H1 (cell line): ENCODE measurements around the gene ST6GALNAC5. TPM values are rescaled to one million over a fixed set of nuclear protein-coding genes. Genes with fewer than 3 reads are reported as not detected.
A peak's percentile ranks its signal among the peaks of the same experiment; 100 is the strongest.

ENCODE experiments used
- CTCF ChIA-PET: fragments of 300-600 bp; sonication (Branson Sonifier 250); formaldehyde crosslinking; loops from one replicate; lab custom pipeline; 2021; ENCODE audit not compliant: partially characterized antibody; lab: Charles Lee
- POLR2A ChIA-PET: fragments of 300-600 bp; sonication (Branson Sonifier 250); formaldehyde crosslinking; loops from one replicate; lab custom pipeline; 2021; ENCODE audit warnings: inconsistent platforms; ENCODE audit not compliant: partially characterized antibody; lab: Charles Lee
- DNase-seq, 2 experiments: peaks; one replicate each; pipeline versions ENCODE4 v3.0.0 to v3.0.0-alpha.2; 2010 to 2022; ENCODE audit warnings: low spot score in 2 of 2, low read depth in 1 of 2, mixed read lengths in 1 of 2
- FAIRE-seq: peaks from 2 replicates; lab custom pipeline; 2011; peaks lifted over from hg19 to GRCh38; lab: Jason Lieb, UNC
- H2AFZ ChIP-seq: 2 replicates; pipeline ENCODE4 v1.8.1; 2012; ENCODE audit warnings: low read length, inconsistent platforms
- H2AK5ac ChIP-seq: 2 replicates; pipeline ENCODE4 v1.6.1; 2013; ENCODE audit warnings: low read depth, low read length
- H2BK120ac ChIP-seq: replicated peaks from 2 replicates; pipeline ENCODE3; 2013; ENCODE audit warnings: low read depth, low read length, inconsistent platforms
- H2BK12ac ChIP-seq: 2 replicates; pipeline ENCODE4 v1.6.1; 2013; ENCODE audit warnings: low read depth, low read length
- H2BK15ac ChIP-seq: 2 replicates; pipeline ENCODE4 v1.6.1; 2013; ENCODE audit warnings: low read length
- H2BK20ac ChIP-seq: 2 replicates; pipeline ENCODE4 v1.6.1; 2013; ENCODE audit warnings: low read length
- H2BK5ac ChIP-seq: 2 replicates; pipeline ENCODE4 v1.6.1; 2013; ENCODE audit warnings: low read depth, low read length
- H3K14ac ChIP-seq: 2 replicates; pipeline ENCODE4 v1.6.1; 2013; ENCODE audit warnings: inconsistent platforms; ENCODE audit not compliant: insufficient read length
- H3K18ac ChIP-seq: 2 replicates; pipeline ENCODE4 v1.6.1; 2013; ENCODE audit warnings: low read length; ENCODE audit errors: extremely low read depth
- H3K23ac ChIP-seq: 2 replicates; pipeline ENCODE4 v1.6.1; 2013; ENCODE audit warnings: inconsistent platforms; ENCODE audit not compliant: insufficient read length
- H3K23me2 ChIP-seq: 2 replicates; pipeline ENCODE4 v1.6.1; 2013; ENCODE audit warnings: low read depth, low read length
- H3K27ac ChIP-seq: 2 replicates; pipeline ENCODE4 v1.6.1; 2011; ENCODE audit warnings: low read depth, low read length, inconsistent platforms
- H3K27me3 ChIP-seq, 4 experiments: replicated peaks in 1 of 4; 1 replicate in 1 of 4; 2 replicates in 3 of 4; pipeline versions ENCODE4 v1.6.1 to v1.8.1; 2011 to 2013; ENCODE audit warnings: low read length in 3 of 4, mild to moderate bottlenecking in 3 of 4, inconsistent platforms in 2 of 4, mixed read lengths in 2 of 4, moderate library complexity in 1 of 4; ENCODE audit not compliant: control insufficient read depth in 3 of 4, insufficient read depth in 3 of 4; ENCODE audit errors: extremely low read depth in 1 of 4
- H3K36me3 ChIP-seq, 4 experiments: 2 replicates each; pipeline versions ENCODE4 v1.6.1 to v1.8.1; 2011 to 2013; ENCODE audit warnings: mild to moderate bottlenecking in 4 of 4, low read length in 3 of 4, moderate library complexity in 2 of 4, control low read depth in 1 of 4, inconsistent platforms in 1 of 4; ENCODE audit not compliant: insufficient read depth in 4 of 4, control insufficient read depth in 2 of 4
- H3K4ac ChIP-seq: replicated peaks from 2 replicates; pipeline ENCODE3; 2013; ENCODE audit warnings: low read length, low read depth, mixed read lengths, inconsistent platforms; ENCODE audit not compliant: insufficient read length
- H3K4me1 ChIP-seq, 4 experiments: replicated peaks in 1 of 4; 1 replicate in 1 of 4; 2 replicates in 3 of 4; pipeline versions ENCODE4 v1.6.1 to v1.8.1; 2011 to 2013; ENCODE audit warnings: low read length in 3 of 4, inconsistent platforms in 2 of 4, mixed read lengths in 1 of 4; ENCODE audit not compliant: insufficient read depth in 4 of 4, control insufficient read depth in 3 of 4
- H3K4me2 ChIP-seq, 2 experiments: 2 replicates each; pipeline versions ENCODE4 v1.6.1 to v1.8.1; 2011 to 2013; ENCODE audit warnings: low read depth in 2 of 2, low read length in 2 of 2, control low read depth in 1 of 2, inconsistent platforms in 1 of 2, mild to moderate bottlenecking in 1 of 2; ENCODE audit not compliant: insufficient read depth in 1 of 2
- H3K4me3 ChIP-seq, 4 experiments: fragments of 200-600, 300-600 bp in 1 of 4; sonication (generic), shearing (Covaris generic), sonication (Bioruptor Twin) in 1 of 4; 2 replicates each; pipeline versions ENCODE4 v1.5.1 to v1.8.1; 2011 to 2016; ENCODE audit warnings: low read length in 4 of 4, low read depth in 3 of 4, control low read depth in 2 of 4, inconsistent platforms in 2 of 4, mild to moderate bottlenecking in 2 of 4, mixed read lengths in 1 of 4, moderate library complexity in 1 of 4; ENCODE audit not compliant: insufficient read depth in 2 of 4; ENCODE audit errors: extremely low read depth in 1 of 4
- H3K56ac ChIP-seq: replicated peaks from 2 replicates; pipeline ENCODE3; 2013; ENCODE audit warnings: low read depth, mild to moderate bottlenecking, mixed read lengths, low read length, inconsistent platforms; ENCODE audit not compliant: insufficient read length
- H3K79me1 ChIP-seq: 2 replicates; pipeline ENCODE4 v1.6.1; 2013; ENCODE audit warnings: low read depth, low read length, control low read depth
- H3K79me2 ChIP-seq, 2 experiments: 2 replicates each; pipeline versions ENCODE4 v1.6.1 to v1.8.1; 2012 to 2013; ENCODE audit warnings: low read length in 2 of 2, mild to moderate bottlenecking in 2 of 2, inconsistent platforms in 1 of 2; ENCODE audit not compliant: insufficient read depth in 2 of 2, control insufficient read depth in 1 of 2
- H3K9ac ChIP-seq, 4 experiments: replicated peaks in 1 of 4; 1 replicate in 1 of 4; 2 replicates in 3 of 4; pipeline versions ENCODE4 v1.6.1 to v1.8.1; 2011 to 2013; ENCODE audit warnings: low read depth in 3 of 4, low read length in 3 of 4, control low read depth in 2 of 4, mild to moderate bottlenecking in 2 of 4, moderate library complexity in 2 of 4, inconsistent platforms in 1 of 4; ENCODE audit errors: extremely low read depth in 1 of 4
- H3K9me3 ChIP-seq, 2 experiments: 2 replicates each; pipeline versions ENCODE4 v1.6.1 to v1.8.1; 2012 to 2013; ENCODE audit warnings: mild to moderate bottlenecking in 2 of 2, moderate library complexity in 2 of 2, control low read depth in 1 of 2, inconsistent platforms in 1 of 2, low read depth in 1 of 2, low read length in 1 of 2, mixed read lengths in 1 of 2; ENCODE audit not compliant: insufficient read depth in 2 of 2
- H4K20me1 ChIP-seq, 2 experiments: replicated peaks in 1 of 2; 2 replicates each; pipeline versions ENCODE3 to v1.8.1; 2011 to 2013; ENCODE audit warnings: inconsistent platforms in 2 of 2, low read length in 2 of 2, mild to moderate bottlenecking in 1 of 2; ENCODE audit not compliant: insufficient read depth in 2 of 2, control insufficient read depth in 1 of 2
- H4K5ac ChIP-seq: 2 replicates; pipeline ENCODE4 v1.6.1; 2013; ENCODE audit warnings: low read length, low read depth, mixed read lengths, inconsistent platforms; ENCODE audit not compliant: insufficient read length
- H4K8ac ChIP-seq: 2 replicates; pipeline ENCODE4 v1.8.0; 2013; ENCODE audit warnings: mild to moderate bottlenecking, moderate library complexity, low read length, inconsistent platforms; ENCODE audit not compliant: insufficient read depth; ENCODE audit errors: extremely low read depth
- H4K91ac ChIP-seq: replicated peaks from 2 replicates; pipeline ENCODE3; 2013; ENCODE audit warnings: low read length, mixed read lengths, inconsistent platforms; ENCODE audit not compliant: insufficient read length
- ATF3 ChIP-seq: IDR thresholded peaks from 2 replicates; pipeline ENCODE4 v1.6.1; 2011; ENCODE audit warnings: low read depth, mild to moderate bottlenecking, low read length; ENCODE audit not compliant: insufficient read depth
- CHD1 ChIP-seq: IDR thresholded peaks from 2 replicates; pipeline ENCODE4 v1.6.1; 2012; ENCODE audit warnings: low read depth, low read length, improper control_type of control experiment
- E2F6 ChIP-seq: IDR thresholded peaks from 2 replicates; pipeline ENCODE4 v1.6.1; 2012; ENCODE audit warnings: inconsistent platforms
- FOSL1 ChIP-seq: IDR thresholded peaks from 2 replicates; pipeline ENCODE4 v1.6.1; 2011; ENCODE audit warnings: mild to moderate bottlenecking, low read depth, low read length, moderate library complexity; ENCODE audit not compliant: insufficient read depth
- GTF2F1 ChIP-seq: IDR thresholded peaks from 2 replicates; pipeline ENCODE4 v1.6.1; 2012; ENCODE audit warnings: low read depth, low read length, improper control_type of control experiment, borderline replicate concordance
- JUN ChIP-seq: IDR thresholded peaks from 2 replicates; pipeline ENCODE4 v1.6.1; 2011; ENCODE audit warnings: low read depth, mild to moderate bottlenecking, improper control_type of control experiment, low read length
- RBBP5 ChIP-seq: IDR thresholded peaks from 2 replicates; pipeline ENCODE4 v1.7.1; 2012; ENCODE audit warnings: low read depth, mild to moderate bottlenecking, inconsistent platforms, low read length, moderate library complexity, borderline replicate concordance
- TEAD4 ChIP-seq: IDR thresholded peaks from 2 replicates; pipeline ENCODE4 v1.6.1; 2012; ENCODE audit warnings: low read depth, low read length, inconsistent platforms, mixed read lengths
- WGBS, 2 experiments: shearing (Covaris generic) in 1 of 2; methylation state at CpG; one replicate each; pipeline versions ENCODE4 v1.1.6 to v1.1.7; 2013 to 2015; ENCODE audit warnings: low lambda C conversion rate in 2 of 2, mixed read lengths in 2 of 2, inconsistent platforms in 1 of 2, low coverage in 1 of 2, missing lambda C conversion rate in 1 of 2; ENCODE audit not compliant: insufficient replicate concordance in 2 of 2, insufficient coverage in 1 of 2, insufficient read length in 1 of 2; ENCODE audit errors: extremely low coverage in 1 of 2, missing lambda C conversion rate in 1 of 2; 5-methylcytosine and 5-hydroxymethylcytosine counted together
- polyA plus RNA-seq, 7 experiments: library from polyadenylated mRNA; depleted of rRNA in 3 of 7; stranded (reverse) in 5 of 7; unstranded in 2 of 7; fragments of >200 nt in 5 of 7; fragments of 200-250 nt in 2 of 7; gene quantifications; 1 replicate in 5 of 7; 2 replicates in 1 of 7; 4 replicates in 1 of 7; pipeline versions ENCODE4 v1.2.1 to v1.2.3, GENCODE V29; 2011 to 2013; ENCODE audit warnings: missing spikeins in 2 of 7, mixed read lengths in 2 of 7
- total RNA-seq: library from RNA; stranded (reverse); fragmentation: NEBNext Ultra II Directional; extraction: Animal tissue kit (Norgen Biotek cat#: 25700); gene quantifications from 2 replicates; pipeline ENCODE4 v1.2.1, GENCODE V29; 2021

Gene ST6GALNAC5
- total and polyA plus RNA-seq, 2 of the 8 experiments (the other 6 are each of a cell fraction or from before 2014, with no cell fraction given) = 6.2 to 7.3 TPM

- TF ChIP-seq TEAD4 (no peak), CHD1 (no peak), E2F6 (no peak), RBBP5 (no peak), JUN (no peak), FOSL1 (no peak), ATF3 (no peak), GTF2F1 (no peak)
- no peak overlapping the region for H4K8ac ChIP-seq
- ChIA-PET CTCF (interaction anchor here (1.4 kb wide), 1 partner anchor 10 kb away, joined by 3 read pairs; no protein-coding TSS in a partner anchor), POLR2A (interaction anchor here (1.7 kb wide), 1 partner anchor 16 kb away, joined by 4 read pairs; no protein-coding TSS in a partner anchor)
- H3K56ac ChIP-seq = no peak overlapping the region
- no peak overlapping the region for H3K27ac ChIP-seq
- no peaks in the 10 kb centered on the region for H3K36me3 ChIP-seq
- H3K9me3 ChIP-seq = no peaks in the 10 kb centered on the region
- 45% methylated on average over 2 of the region's 2 CpGs; no CpG with 5 or more reads in 1 of the 2 experiments for WGBS, 2 experiments
- H3K79me2 ChIP-seq = no peaks in the 10 kb centered on the region
- no peak overlapping the region for H3K4ac ChIP-seq
- H3K9ac ChIP-seq = no peak overlapping the region
- H3K4me2 ChIP-seq = no peak overlapping the region
- H3K79me1 ChIP-seq = no peaks in the 10 kb centered on the region
- no peak overlapping the region for H3K23ac ChIP-seq
- no peak overlapping the region for H2AK5ac ChIP-seq
- H2AFZ ChIP-seq = peak overlapping the region; percentile 14; the same call in 1 of the 2 replicates
- H3K14ac ChIP-seq = no peak overlapping the region
- H3K23me2 ChIP-seq = no peaks in the 10 kb centered on the region
- H3K4me3 ChIP-seq = no peak overlapping the region
- peaks cover 0 to 3% (median 1%) of the 10 kb centered on the region in 4 experiments; a peak in 1 of 7 replicates for H3K4me1 ChIP-seq
- FAIRE-seq = no peak
- no peak overlapping the region for H2BK15ac ChIP-seq
- no peaks in the 10 kb centered on the region for H4K20me1 ChIP-seq
- no peak for DNase-seq
- H2BK20ac ChIP-seq = no peak overlapping the region
- no peak overlapping the region for H2BK12ac ChIP-seq
- H4K91ac ChIP-seq = no peak overlapping the region
- H4K5ac ChIP-seq = no peak overlapping the region
- H2BK120ac ChIP-seq = no peak overlapping the region
- no peaks in the 10 kb centered on the region for H3K27me3 ChIP-seq
- H3K18ac ChIP-seq = no peak overlapping the region
- no peak overlapping the region for H2BK5ac ChIP-seq
These were observed 25.8 kb upstream of the ST6GALNAC5 start for GRCh38 chr1:76841460-76841859.
